ENCODE results near the gene FOXF1.

FOXF1 gene

DNA sequence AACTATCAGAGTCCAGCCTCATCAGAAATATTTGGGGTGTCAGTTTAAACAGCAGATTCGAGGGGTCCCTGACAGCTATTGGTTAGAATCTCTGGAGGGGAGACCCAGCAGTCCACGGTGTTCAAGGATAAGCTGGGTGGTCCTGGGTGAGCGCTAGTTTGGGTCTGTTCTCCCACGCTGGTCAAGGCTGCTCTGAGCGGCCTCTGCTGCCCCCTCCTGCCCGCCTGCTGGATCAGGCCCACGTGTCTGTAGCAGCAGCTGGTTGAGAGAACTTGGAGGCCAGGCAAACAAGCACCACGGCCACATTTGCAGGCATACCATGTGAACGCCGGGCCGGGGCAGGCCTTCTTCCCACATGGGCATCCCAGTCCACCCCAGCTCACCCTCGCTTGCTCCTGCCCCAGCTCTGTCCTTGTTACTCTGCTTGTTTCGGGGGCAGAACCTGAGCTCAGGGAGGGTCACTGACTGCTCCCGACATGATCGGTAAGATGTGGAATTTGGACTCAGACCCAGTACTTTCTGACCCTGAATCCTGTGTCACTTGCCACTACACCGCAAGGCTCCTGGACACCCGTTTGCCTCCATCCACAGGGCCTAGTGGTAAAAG, 7.4 kb downstream of the FOXF1 start:
- no peak for FAIRE-seq

GRCh38 chr16:86519007-86519648, 8.8 kb downstream of the FOXF1 start:
- no peak for FAIRE-seq

- no peak for FAIRE-seq
Observed at GRCh38 chr16:86519649-86520316, 9.5 kb downstream of the FOXF1 start.

DNA sequence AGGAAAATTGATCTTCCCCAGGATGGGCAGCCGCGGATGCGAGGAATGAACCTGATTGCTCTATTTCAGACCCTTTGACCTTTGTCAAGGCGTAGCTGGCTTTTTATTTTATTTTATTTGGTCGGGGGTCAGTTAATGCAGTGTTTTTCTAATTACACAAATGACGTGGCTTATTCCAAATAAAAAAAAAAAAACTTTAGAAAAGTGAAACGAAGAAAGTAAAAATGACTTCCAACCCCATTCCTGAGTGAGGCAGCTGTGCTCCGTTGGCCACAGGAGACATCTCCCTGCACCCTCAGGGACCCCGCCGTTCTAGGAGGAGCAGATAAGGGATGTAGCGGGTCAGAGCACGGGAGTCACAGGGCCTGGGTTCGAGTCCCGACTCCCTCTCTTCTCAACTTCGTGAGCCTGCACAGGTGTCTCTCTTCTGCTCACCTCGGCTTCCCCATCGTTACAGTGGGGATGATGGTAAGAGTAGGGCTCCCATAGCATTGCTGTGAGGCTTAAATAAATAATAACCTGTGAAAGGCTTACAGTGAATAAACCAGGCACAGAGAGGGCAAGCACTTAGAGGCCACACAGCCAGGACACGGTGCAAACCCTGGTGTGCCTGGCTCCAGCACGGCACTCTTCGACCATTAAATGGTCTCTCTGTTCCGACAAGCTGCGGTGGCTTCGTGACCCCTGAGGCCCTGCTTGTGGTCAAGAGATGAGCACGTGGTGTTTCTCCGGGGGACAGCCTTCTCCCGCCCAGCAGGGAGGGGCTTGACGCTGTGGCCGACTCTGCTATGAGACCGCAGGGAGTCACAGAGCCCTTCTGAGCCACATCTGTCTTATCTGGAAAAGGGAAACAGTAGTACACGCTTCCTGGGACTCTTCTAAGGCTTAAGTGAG, 10.2 kb downstream of the FOXF1 start:
- FAIRE-seq = no peak

- FAIRE-seq = no peak
Observed at GRCh38 chr16:86521236-86522197, 11.2 kb downstream of the FOXF1 start.

- FAIRE-seq = no peak
Observed at GRCh38 chr16:86522634-86523033, 12.3 kb downstream of the FOXF1 start.

DNA sequence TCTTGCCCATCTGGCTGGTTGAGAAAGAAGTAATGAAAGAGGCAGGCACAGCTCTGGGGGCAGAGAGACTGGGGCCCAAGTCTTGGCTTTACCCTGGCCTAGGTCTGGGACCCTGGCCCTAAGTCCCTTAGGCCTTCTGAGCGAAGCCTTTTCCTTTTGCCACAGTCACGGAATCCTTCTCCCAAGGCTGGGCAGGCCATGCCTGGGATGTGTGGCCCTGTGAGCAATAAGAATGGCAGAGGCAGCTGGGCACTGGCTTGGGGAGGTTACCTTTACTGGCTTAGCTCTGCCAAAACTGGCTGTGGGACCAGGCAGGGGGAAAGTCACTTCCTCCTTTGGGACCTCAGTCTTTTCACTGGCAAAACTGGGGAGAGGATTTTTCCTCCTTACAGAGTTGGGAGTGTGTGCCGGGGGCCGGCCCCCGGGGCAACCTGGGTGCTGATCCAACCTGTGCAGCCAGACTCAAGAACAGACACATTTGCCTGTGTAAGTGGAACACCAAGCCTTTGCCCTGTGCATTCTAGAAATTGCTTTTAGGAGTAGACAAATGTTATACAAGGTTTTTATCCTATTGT, 12.9 kb downstream of the FOXF1 start:
- FAIRE-seq = no peak

DNA sequence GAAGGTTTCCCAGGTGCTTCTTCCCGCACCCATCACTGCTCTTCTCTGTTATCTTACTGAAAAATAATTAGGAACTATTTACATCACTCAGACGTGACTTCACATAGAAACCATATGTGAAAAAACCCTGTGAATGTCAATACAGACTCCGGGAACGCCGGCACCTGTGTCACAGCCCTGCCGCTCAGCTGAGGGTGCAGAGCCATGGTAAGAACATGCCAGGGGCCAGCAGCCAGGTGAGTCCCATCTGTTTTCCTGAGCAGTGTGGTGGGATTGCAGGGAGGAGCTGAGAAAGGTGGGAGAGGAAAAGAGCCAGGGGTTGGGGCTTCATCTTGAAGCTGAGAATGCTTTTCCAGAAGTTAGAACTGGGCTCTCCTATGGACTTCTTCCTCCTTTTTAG, 13.7 kb downstream of the FOXF1 start:
- no peak for FAIRE-seq

DNA sequence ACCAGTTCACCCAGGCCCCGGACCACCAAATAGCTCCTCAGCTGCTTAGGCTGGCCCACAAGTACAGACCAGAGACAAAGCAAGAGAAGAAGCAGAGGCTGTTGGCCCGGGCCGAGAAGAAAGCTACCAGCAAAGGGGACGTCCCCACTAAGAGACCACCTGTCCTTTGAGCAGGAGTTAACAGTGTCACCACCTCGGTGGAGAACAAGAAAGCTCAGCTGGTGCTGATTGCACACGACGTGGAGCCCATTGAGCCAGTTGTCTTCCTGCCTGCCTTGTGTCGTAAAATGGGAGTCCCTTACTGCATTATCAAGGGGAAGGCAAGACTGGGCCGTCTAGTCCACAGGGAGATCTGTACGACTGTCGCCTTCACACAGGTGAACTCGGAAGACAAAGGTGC, 15.4 kb downstream of the FOXF1 start:
- FAIRE-seq = no peak

DNA sequence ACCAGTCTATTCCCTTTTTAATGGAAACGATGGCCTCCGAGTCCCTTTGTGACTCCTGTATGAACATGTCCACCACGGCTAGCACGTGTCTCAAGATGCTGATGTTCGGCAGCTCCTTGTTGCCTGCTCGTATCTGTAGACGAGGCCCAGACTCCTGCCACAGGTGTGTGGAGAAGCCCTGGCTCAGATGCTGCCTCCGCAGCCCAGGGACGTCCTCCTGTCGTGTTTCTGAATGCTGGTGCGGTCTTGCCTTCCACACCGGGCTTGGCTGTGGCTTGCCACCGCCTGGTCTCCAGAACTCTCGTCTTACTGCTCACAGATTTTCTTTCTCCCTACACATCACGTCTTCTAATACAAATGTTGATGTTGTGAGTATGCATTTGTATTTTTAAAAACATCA, 17.0 kb downstream of the FOXF1 start:
- no peak for FAIRE-seq

GRCh38 chr16:86528061-86528929, 18.0 kb downstream of the FOXF1 start:
- FAIRE-seq = no peak

DNA sequence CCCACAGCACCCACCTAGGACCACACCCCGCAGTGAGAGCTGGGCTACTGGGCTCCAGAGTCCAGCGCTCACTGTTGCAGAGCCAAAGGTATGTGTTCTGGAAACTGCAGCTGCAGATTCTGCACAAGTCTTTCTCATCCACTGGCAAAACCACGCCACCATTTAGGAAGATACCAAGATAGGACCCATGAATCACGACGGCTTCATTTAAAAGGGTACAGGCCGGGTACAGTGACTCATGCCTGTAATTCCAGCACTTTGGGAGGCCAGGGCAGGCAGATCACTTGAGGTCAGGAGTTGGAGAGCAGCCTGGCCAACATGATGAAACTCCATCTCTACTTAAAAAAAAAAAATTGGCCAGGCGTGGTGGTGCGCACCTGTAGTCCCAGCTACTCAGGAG, 18.8 kb downstream of the FOXF1 start:
- FAIRE-seq = no peak

GRCh38 chr16:86530251-86531190, 20.2 kb downstream of the FOXF1 start:
- no peak for FAIRE-seq

DNA sequence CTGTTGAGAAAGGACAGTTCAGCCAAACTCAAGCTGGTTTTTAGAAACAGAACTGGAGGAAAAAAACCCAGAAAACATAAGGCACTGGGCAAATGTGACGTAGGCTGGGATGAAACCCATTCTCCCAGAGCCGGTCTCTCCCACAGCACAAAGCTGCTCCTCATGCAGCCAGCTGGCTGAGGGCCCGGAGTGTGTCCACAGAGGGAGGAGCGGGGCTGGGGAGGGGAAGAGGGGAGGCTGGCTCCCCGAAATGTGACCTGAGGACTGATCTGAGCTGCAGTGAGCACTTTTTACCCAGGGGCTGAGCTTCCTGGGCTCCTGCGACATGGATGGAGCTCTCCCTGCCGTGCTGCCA, 20.8 kb downstream of the FOXF1 start:
- no peak for FAIRE-seq

DNA sequence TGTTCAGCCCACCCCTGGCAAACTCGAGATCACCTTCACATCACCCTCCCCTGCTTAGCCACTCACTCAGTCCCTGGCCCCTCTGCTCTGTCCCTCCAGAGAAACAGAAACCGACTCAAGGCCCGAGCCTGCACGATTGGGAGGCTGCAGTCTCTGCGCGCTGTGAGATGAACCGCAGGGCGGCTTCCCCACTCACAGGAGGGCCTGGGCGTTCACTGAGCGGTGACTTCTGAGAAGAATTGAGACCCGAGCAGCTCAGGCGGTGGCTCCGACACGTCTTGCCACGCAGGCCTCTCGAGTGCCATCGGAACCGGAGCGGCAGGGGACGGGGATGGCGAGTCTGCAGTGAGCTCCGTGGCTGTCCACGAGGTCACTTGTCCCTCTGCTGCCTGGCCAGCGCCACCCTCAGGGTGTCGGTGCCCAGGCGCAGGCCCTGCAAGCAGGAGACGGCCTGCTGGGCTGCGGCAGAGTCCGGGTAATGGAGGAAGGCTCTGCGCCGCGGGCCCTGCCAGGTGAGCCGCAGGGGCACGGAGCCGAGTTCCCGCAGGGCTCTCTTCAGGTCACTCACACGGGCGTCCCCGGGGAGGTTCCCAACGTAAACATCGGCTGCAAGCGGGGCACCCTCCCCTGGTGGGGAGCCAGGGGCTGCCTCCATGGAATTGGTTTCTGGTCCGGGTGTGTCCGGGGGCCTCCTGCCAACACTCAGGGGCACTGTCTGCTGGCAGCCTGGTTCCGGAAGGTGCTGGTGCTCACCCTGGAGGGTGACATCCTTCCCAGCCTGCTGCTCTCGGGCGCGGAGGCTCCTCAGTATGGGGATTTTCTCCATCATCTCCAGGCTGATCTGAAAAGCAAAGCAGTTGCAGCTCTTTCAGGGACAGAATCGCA, 21.6 kb downstream of the FOXF1 start:
- no peak for FAIRE-seq

DNA sequence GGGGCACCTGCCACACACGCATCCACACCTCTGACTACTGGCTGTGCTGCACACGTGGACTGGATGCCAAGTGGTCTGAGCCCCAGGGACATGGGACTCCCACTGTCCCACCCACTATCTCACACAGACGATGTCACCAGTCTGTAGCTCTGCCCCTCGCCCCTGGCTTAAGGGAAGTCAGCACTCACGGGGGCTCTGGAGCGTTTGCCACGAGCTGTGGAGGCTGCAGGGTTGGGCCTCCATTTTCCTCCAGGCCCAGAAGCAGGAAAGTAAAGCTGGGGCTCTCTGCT, 22.1 kb downstream of the FOXF1 start:
- no peak for FAIRE-seq

DNA sequence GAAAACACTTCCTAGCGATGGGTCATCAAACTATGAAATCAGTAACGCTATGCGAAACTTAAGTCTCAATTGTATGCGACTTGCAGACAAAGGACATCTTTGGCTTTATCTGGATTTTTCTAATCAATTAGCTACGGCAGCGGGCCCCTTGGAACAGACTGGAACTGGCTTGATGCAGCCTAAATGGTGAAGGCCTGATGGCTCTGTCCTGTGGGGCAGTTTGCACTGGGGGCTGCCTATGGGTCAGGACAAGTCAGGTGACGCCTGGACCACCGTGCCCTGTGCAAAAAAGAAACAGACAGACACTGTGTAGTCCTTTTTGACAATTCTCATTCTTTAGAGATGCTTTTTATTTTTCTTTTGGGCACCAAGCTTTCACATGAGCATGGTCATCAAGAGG, 22.7 kb downstream of the FOXF1 start:
- FAIRE-seq = no peak

GRCh38 chr16:86533767-86534351, 23.5 kb downstream of the FOXF1 start:
- FAIRE-seq = no peak
